GM18520 (cell line): Measurements from ENCODE around the gene DMAC1.
A peak's percentile ranks its signal among the peaks of the same experiment; 100 is the strongest.

Experiments
- ATAC-seq: cut with Tn5 transposase; IDR thresholded peaks from one replicate; pipeline ENCODE4 v1.9.1; 2021; ENCODE audit not compliant: unreplicated experiment

The DMAC1 gene

GRCh38 chr9:7799234-7799943 is at the start of gene DMAC1:
DMAC1 (minus strand) TSS chr9:7799778; CDS start chr9:7799734, 44 bp downstream.
- ATAC-seq: peak; percentile 81

GRCh38 chr9:7849362-7849761 is 49.8 kb upstream of the DMAC1 start:
- no peak for ATAC-seq

- no peak for ATAC-seq
Observed at GRCh38 chr9:7848498-7848897, 48.9 kb upstream of the DMAC1 start.

- no peak for ATAC-seq
Observed at GRCh38 chr9:7844242-7844641, 44.7 kb upstream of the DMAC1 start.

- ATAC-seq: no peak
Observed at GRCh38 chr9:7841831-7842230, 42.3 kb upstream of the DMAC1 start.

GRCh38 chr9:7834531-7834930 is 35.0 kb upstream of the DMAC1 start:
- no peak for ATAC-seq

- ATAC-seq: no peak
Observed at GRCh38 chr9:7828334-7828733, 28.8 kb upstream of the DMAC1 start.

- ATAC-seq: no peak
Observed at GRCh38 chr9:7827792-7828191, 28.2 kb upstream of the DMAC1 start.

GRCh38 chr9:7827056-7827455 is 27.5 kb upstream of the DMAC1 start:
- no peak for ATAC-seq

GRCh38 chr9:7823651-7824050 is 24.1 kb upstream of the DMAC1 start:
- ATAC-seq: no peak

GRCh38 chr9:7819984-7820383 is 20.4 kb upstream of the DMAC1 start:
- ATAC-seq: no peak

- no peak for ATAC-seq
Observed at GRCh38 chr9:7816021-7816420, 16.4 kb upstream of the DMAC1 start.

GRCh38 chr9:7813030-7813429 is 13.5 kb upstream of the DMAC1 start:
- ATAC-seq: no peak

- ATAC-seq: no peak
Observed at GRCh38 chr9:7811677-7812076, 12.1 kb upstream of the DMAC1 start.

GRCh38 chr9:7802666-7803065 is 3.1 kb upstream of the DMAC1 start:
- no peak for ATAC-seq

- peak; percentile 16 for ATAC-seq
Observed at GRCh38 chr9:7799944-7800285, 337 bp upstream of the DMAC1 start.

- no peak for ATAC-seq
Observed at GRCh38 chr9:7794196-7794595, 5.4 kb downstream of the DMAC1 start.

- no peak for ATAC-seq
Observed at GRCh38 chr9:7791394-7791793, 8.2 kb downstream of the DMAC1 start.

GRCh38 chr9:7790819-7791182 is 8.8 kb downstream of the DMAC1 start:
- no peak for ATAC-seq

- ATAC-seq: no peak
Observed at GRCh38 chr9:7790022-7790818, 9.4 kb downstream of the DMAC1 start.

- no peak for ATAC-seq
Observed at GRCh38 chr9:7788772-7789171, 10.8 kb downstream of the DMAC1 start.

- ATAC-seq: no peak
Observed at GRCh38 chr9:7785813-7786212, 13.8 kb downstream of the DMAC1 start.

GRCh38 chr9:7784472-7784871 is 15.1 kb downstream of the DMAC1 start:
- ATAC-seq: no peak
